Endometrial microvascular endothelial cells (primary cell): ENCODE data around the gene BCAN. TPM values are rescaled to one million over a fixed set of nuclear protein-coding genes. Genes with fewer than 3 reads are reported as not detected.

Source experiments
- in situ Hi-C: cut with HindIII; loops from 2 replicates; pipeline ENCODE4 v1.10.0; 2017; ENCODE audit warnings: low sequenced_read_pairs, low pct_unique_long_range_greater_than_20kb; ENCODE audit errors: inconsistent ontology term
- total RNA-seq: library from RNA; depleted of rRNA; stranded (reverse); fragments of >200 nt; gene quantifications from one replicate; pipeline ENCODE4 v1.2.3, GENCODE V29; 2015; ENCODE audit errors: inconsistent ontology term

The BCAN gene
- total RNA-seq, 1 donor from 2014 or later: not detected

GRCh38 chr1:156705321-156705917 is 63.5 kb downstream of the BCAN start, which contains the start of gene CRABP2:
Gene CRABP2 (minus strand): TSS chr1:156705583. CDS start chr1:156705446, 137 bp downstream.
- in situ Hi-C loops: no loop called here

GRCh38 chr1:156705918-156706656 is 64.2 kb downstream of the BCAN start:
- in situ Hi-C loops: no loop called here

GRCh38 chr1:156706657-156707416 is 64.9 kb downstream of the BCAN start:
- in situ Hi-C loops: no loop called here

DNA sequence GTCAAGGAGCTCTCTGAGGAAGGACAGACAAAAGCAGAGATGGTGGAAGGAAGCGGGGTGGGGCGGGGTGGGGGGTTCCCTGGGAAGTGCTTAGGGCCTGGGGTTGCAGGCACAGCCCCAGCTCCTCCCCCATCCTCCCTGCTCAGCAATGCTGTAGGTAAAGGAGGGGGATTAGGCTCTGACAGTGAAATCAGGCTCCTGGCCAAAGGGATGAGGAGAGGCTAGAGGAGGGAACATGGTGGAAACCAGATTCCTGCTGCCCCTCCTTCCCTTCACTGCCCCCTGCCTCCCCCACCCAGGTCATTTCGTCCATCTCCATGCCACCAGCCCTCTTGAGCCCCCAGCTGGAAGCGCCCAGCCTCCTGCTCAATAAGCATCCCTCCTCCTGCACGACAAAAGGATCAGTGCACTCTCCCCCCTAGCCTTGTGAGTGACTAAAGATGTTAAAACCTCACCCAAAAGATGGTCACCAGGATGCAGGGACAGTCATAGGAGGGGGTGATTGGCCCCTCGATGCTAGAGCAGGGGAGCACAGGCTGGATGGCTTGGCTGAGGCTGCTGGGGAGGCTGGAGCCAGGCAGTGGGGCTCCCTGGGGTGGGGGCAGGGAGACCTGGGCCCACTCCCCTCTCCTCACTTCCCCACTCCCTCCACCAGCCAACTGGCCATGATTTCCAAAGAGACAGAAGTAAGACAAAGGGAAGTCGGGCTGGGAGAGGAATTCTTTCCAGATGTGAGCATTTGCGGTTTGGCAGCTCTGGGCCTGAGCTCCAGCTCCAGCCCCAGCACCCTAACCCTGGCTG is 65.7 kb downstream of the BCAN start:
- in situ Hi-C loops: no loop called here

DNA sequence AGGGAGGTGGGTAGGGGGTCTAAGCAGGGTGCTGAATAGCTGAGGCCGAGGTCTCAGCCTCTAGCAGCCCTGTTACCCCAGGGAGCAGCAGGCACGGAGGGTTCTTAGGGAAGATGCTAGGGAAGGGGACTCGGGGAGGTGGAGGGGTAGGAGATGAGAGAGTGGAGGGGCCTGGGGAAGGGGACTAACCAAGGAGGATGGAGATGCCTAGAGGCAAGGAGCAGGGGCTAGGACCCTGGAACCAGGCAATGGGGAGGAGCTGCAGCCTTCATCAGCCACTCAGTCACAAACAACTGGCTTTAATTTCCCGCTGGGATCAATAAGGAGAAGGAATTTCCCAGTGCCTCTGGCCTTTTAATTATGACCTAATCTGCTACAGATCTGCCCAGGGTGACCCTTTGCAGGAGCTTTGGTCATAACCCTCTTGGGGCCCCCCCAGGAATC is 66.3 kb downstream of the BCAN start:
- in situ Hi-C loops: no loop called here

- in situ Hi-C loops: no loop called here
These were observed 67.1 kb downstream of the BCAN start for GRCh38 chr1:156709031-156709430.

Other genes with a start within 250 kb of the BCAN start
- 53.5 TPM for gene MEF2D, start 141.3 kb upstream of the BCAN start, total RNA-seq
- 39.4 TPM for gene IQGAP3, start 69.6 kb upstream of the BCAN start, total RNA-seq
- not detected for gene TTC24, start 62.4 kb upstream of the BCAN start, total RNA-seq
- 92.0 TPM for gene NAXE, start 50.3 kb upstream of the BCAN start, total RNA-seq
- 12.9 TPM for gene GPATCH4, start 40.6 kb upstream of the BCAN start, total RNA-seq
- gene HAPLN2, start 22.7 kb upstream of the BCAN start, total RNA-seq: not detected
- 239 TPM for gene NES, start 35.3 kb downstream of the BCAN start, total RNA-seq
- not detected for gene CRABP2, start 63.5 kb downstream of the BCAN start, total RNA-seq
- gene METTL25B, start 86.4 kb downstream of the BCAN start, total RNA-seq: 3.1 TPM
- gene ISG20L2, start 86.6 kb downstream of the BCAN start, total RNA-seq: 21.4 TPM
- gene MRPL24, start 99.0 kb downstream of the BCAN start, total RNA-seq: 87.7 TPM
- 299 TPM for gene HDGF, start 109.6 kb downstream of the BCAN start, total RNA-seq
- 48.2 TPM for gene PRCC, start 125.4 kb downstream of the BCAN start, total RNA-seq
- 0.19 TPM for gene SH2D2A, start 174.7 kb downstream of the BCAN start, total RNA-seq
- not detected for gene INSRR, start 217.0 kb downstream of the BCAN start, total RNA-seq
- gene NTRK1, start 218.7 kb downstream of the BCAN start, total RNA-seq: not detected